ENCODE data around the gene HSPA12A. TPM values are rescaled to one million over a fixed set of nuclear protein-coding genes. Genes with fewer than 3 reads are reported as not detected.

The HSPA12A gene
- total RNA-seq, 2 experiments from 2014 or later: 0.49 TPM; not detected in 1

GRCh38 chr10:116621934-116622655 is 120.3 kb downstream of the HSPA12A start:
- H3K27me3 ChIP-seq (ENCODE audit: control insufficient read depth in 1 of 2, insufficient read depth in 2 of 2, low read length in 2 of 2): peaks cover 11 to 12% of the 10 kb centered on the region in 2 experiments
- intact Hi-C loops (cut with DNase I, micrococcal nuclease): loop anchor here in 1 of 2 experiments (10.0 kb wide), 1 partner anchor 1537 kb away; no protein-coding TSS in a partner anchor
- no peak overlapping the region for H3K4me3 Mint-ChIP-seq

GRCh38 chr10:116621476-116621875 is 120.9 kb downstream of the HSPA12A start:
- Mint-ChIP-seq H3K4me1 (ENCODE audit: low read depth) (no peaks in the 10 kb centered on the region), H3K36me3 (ENCODE audit: low read depth) (no peaks in the 10 kb centered on the region), H3K9me3 (no peaks in the 10 kb centered on the region), H3K27me3 (peaks cover 51% of the 10 kb centered on the region), H3K4me3 (no peak overlapping the region), H3K27ac (no peak overlapping the region)
- intact Hi-C loops (cut with DNase I, micrococcal nuclease): loop anchor here in 1 of 2 experiments (10.0 kb wide), 1 partner anchor 1537 kb away; no protein-coding TSS in a partner anchor
- peaks cover 5 to 6% of the 10 kb centered on the region in 2 experiments for H3K27me3 ChIP-seq (ENCODE audit: control insufficient read depth in 1 of 2, insufficient read depth in 2 of 2, low read length in 2 of 2)
- H3K9me3 ChIP-seq (ENCODE audit: control insufficient read depth in 1 of 2, insufficient read depth in 1 of 2, low read length in 2 of 2): no peaks in the 10 kb centered on the region
- no peak overlapping the region for H3K4me3 ChIP-seq (ENCODE audit: low read length)
- no peaks in the 10 kb centered on the region for H3K4me1 ChIP-seq (ENCODE audit: insufficient read depth, low read length)
- ChIA-PET POLR2A (no interaction called here), CTCF (no interaction called here)
- ATAC-seq (ENCODE audit: poor library complexity): no peak
- no peak overlapping the region for H3K27ac ChIP-seq (ENCODE audit: low read depth in 1 of 2, low read length in 2 of 2)
- DNase-seq: no peak
- TF ChIP-seq CTCF (IDR thresholded peaks at IDR 0.05): no peak
- no peaks in the 10 kb centered on the region for H3K36me3 ChIP-seq (ENCODE audit: insufficient read depth, low read length)

More at GRCh38 chr10:116621934-116622655, 120.3 kb downstream of the HSPA12A start:
- H3K36me3 Mint-ChIP-seq (ENCODE audit: low read depth): no peaks in the 10 kb centered on the region
- H3K27ac ChIP-seq (ENCODE audit: low read depth in 1 of 2, low read length in 2 of 2): no peak overlapping the region
- no peaks in the 10 kb centered on the region for H3K4me1 ChIP-seq (ENCODE audit: insufficient read depth, low read length)
- no peak overlapping the region for H3K4me3 ChIP-seq (ENCODE audit: low read length)
- ChIA-PET CTCF (no interaction called here), POLR2A (no interaction called here)
- DNase-seq (no peak), ATAC-seq (ENCODE audit: poor library complexity) (no peak)
- no peaks in the 10 kb centered on the region for H3K36me3 ChIP-seq (ENCODE audit: insufficient read depth, low read length)
- H3K4me1 Mint-ChIP-seq (ENCODE audit: low read depth): no peaks in the 10 kb centered on the region
- no peak overlapping the region for H3K27ac Mint-ChIP-seq
- no peaks in the 10 kb centered on the region for H3K9me3 ChIP-seq (ENCODE audit: control insufficient read depth in 1 of 2, insufficient read depth in 1 of 2, low read length in 2 of 2)
- no peak for TF ChIP-seq CTCF (IDR thresholded peaks at IDR 0.05)
- H3K27me3 Mint-ChIP-seq: peaks cover 53% of the 10 kb centered on the region
- no peaks in the 10 kb centered on the region for H3K9me3 Mint-ChIP-seq

Other genes starting within 250 kb of the HSPA12A start
- not detected for gene PNLIP, start 196.6 kb downstream of the HSPA12A start, total RNA-seq
- gene PNLIPRP1, start 151.6 kb downstream of the HSPA12A start, total RNA-seq: not detected
- not detected for gene PNLIPRP2, start 121.6 kb downstream of the HSPA12A start, total RNA-seq
- gene ENO4, start 106.9 kb upstream of the HSPA12A start, total RNA-seq: not detected

All from CD4-positive, alpha-beta T cell (primary cell).